Measurements from ENCODE around the gene IER3.

GRCh38 chr6:30700340-30700739 lies 44.0 kb downstream of the IER3 start:
- TF ChIP-seq CTCF (IDR thresholded peaks at IDR 0.05; ENCODE audit: control extremely low read depth in 1 of 3, insufficient read depth in 1 of 3, low read depth in 1 of 3, low read length in 3 of 3) (no peak), RAD21 (IDR thresholded peaks at IDR 0.05 in 1 of 2, conservative IDR thresholded peaks at IDR 0.05 in 1 of 2; ENCODE audit: low read depth in 2 of 2, low read length in 2 of 2) (no peak), BRCA1 (IDR thresholded peaks at IDR 0.05; ENCODE audit: low read depth, low read length) (no peak), CHD2 (IDR thresholded peaks at IDR 0.05; ENCODE audit: low read length) (no peak), ZNF274 (IDR thresholded peaks at IDR 0.05; ENCODE audit: borderline replicate concordance, extremely low read depth, low read length) (no peak), BCL11A (IDR thresholded peaks at IDR 0.05; ENCODE audit: low read depth in 2 of 2, low read length in 2 of 2) (no peak), KDM4A (IDR thresholded peaks at IDR 0.05; ENCODE audit: low read depth, low read length, severe bottlenecking) (no peak), EZH2 (IDR thresholded peaks at IDR 0.05; ENCODE audit: low read depth, low read length, severe bottlenecking) (no peak), GABPA (IDR thresholded peaks at IDR 0.05; ENCODE audit: borderline replicate concordance, insufficient read depth, low read length) (no peak), POLR2AphosphoS5 (IDR thresholded peaks at IDR 0.05; ENCODE audit: low read depth, low read length) (no peak), SP2 (IDR thresholded peaks at IDR 0.05; ENCODE audit: low read length) (no peak), YY1 (IDR thresholded peaks at IDR 0.05; ENCODE audit: low read depth, low read length) (no peak), EGR1 (IDR thresholded peaks at IDR 0.05; ENCODE audit: borderline replicate concordance, low read depth, low read length) (no peak)
